Astrocyte (in vitro differentiated cells and primary cell): Measurements from ENCODE around the gene CAPN5. TPM values are rescaled to one million over a fixed set of nuclear protein-coding genes. Genes with fewer than 3 reads are reported as not detected.

Source experiments
- DNase-seq: peaks from one replicate; pipeline ENCODE4 v3.0.0-alpha.2; 2010; ENCODE audit warnings: low read depth
- FAIRE-seq: peaks from 2 replicates; lab custom pipeline; 2011; peaks lifted over from hg19 to GRCh38; lab: Jason Lieb, UNC
- H2AFZ ChIP-seq: 2 replicates; pipeline ENCODE4 v1.6.0; 2012; ENCODE audit warnings: low read depth, low read length, inconsistent platforms
- H3K27ac ChIP-seq: 2 replicates; pipeline ENCODE4 v1.5.1; 2011; ENCODE audit warnings: low read depth, low read length, inconsistent platforms
- H3K27me3 ChIP-seq: 2 replicates; pipeline ENCODE4 v1.6.0; 2011; ENCODE audit warnings: low read length, inconsistent platforms; ENCODE audit not compliant: insufficient read depth
- H3K36me3 ChIP-seq: 2 replicates; pipeline ENCODE4 v1.5.1; 2011; ENCODE audit warnings: low read length, inconsistent platforms; ENCODE audit not compliant: insufficient read depth
- H3K4me1 ChIP-seq: 2 replicates; pipeline ENCODE4 v1.5.1; 2011; ENCODE audit warnings: low read length, inconsistent platforms; ENCODE audit not compliant: insufficient read depth
- H3K4me2 ChIP-seq: 2 replicates; pipeline ENCODE4 v1.6.0; 2012; ENCODE audit warnings: low read length, inconsistent platforms
- H3K4me3 ChIP-seq: 2 replicates; pipeline ENCODE4 v1.5.1; 2011; ENCODE audit warnings: low read depth, mild to moderate bottlenecking, low read length, inconsistent platforms; ENCODE audit not compliant: insufficient read depth
- H3K79me2 ChIP-seq: 2 replicates; pipeline ENCODE4 v1.6.0; 2012; ENCODE audit warnings: mild to moderate bottlenecking, low read length, inconsistent platforms; ENCODE audit not compliant: insufficient read depth
- H3K9ac ChIP-seq: 2 replicates; pipeline ENCODE4 v1.6.0; 2012; ENCODE audit warnings: mild to moderate bottlenecking, low read length, inconsistent platforms
- H3K9me3 ChIP-seq: 2 replicates; pipeline ENCODE4 v1.5.1; 2012; ENCODE audit warnings: low read depth, mild to moderate bottlenecking, low read length, inconsistent platforms; ENCODE audit not compliant: insufficient read depth
- H4K20me1 ChIP-seq: 2 replicates; pipeline ENCODE4 v1.6.0; 2012; ENCODE audit warnings: low read length, inconsistent platforms; ENCODE audit not compliant: insufficient read depth
- H3K27ac Mint-ChIP-seq: one replicate; pipeline ENCODE4 v1.8.0; 2021; ENCODE audit warnings: mild to moderate bottlenecking, mixed read lengths; ENCODE audit not compliant: unreplicated experiment
- H3K27me3 Mint-ChIP-seq: one replicate; pipeline ENCODE4 v1.8.0; 2021; ENCODE audit warnings: low read depth, mixed read lengths; ENCODE audit not compliant: unreplicated experiment
- H3K36me3 Mint-ChIP-seq: one replicate; pipeline ENCODE4 v1.8.0; 2021; ENCODE audit warnings: low read depth, mixed read lengths; ENCODE audit not compliant: unreplicated experiment
- H3K4me1 Mint-ChIP-seq: one replicate; pipeline ENCODE4 v1.8.0; 2021; ENCODE audit warnings: low read depth, mixed read lengths; ENCODE audit not compliant: unreplicated experiment
- H3K4me3 Mint-ChIP-seq: one replicate; pipeline ENCODE4 v1.8.0; 2021; ENCODE audit warnings: mild to moderate bottlenecking, moderate library complexity, mixed read lengths; ENCODE audit not compliant: unreplicated experiment
- H3K9me3 Mint-ChIP-seq: one replicate; pipeline ENCODE4 v1.8.0; 2021; ENCODE audit warnings: mild to moderate bottlenecking, mixed read lengths; ENCODE audit not compliant: unreplicated experiment
- EZH2 ChIP-seq: IDR thresholded peaks from 2 replicates; pipeline ENCODE4 v1.6.1; 2012; ENCODE audit warnings: mild to moderate bottlenecking, low read length, inconsistent platforms; ENCODE audit not compliant: insufficient read depth
- total RNA-seq: library from RNA; stranded (reverse); gene quantifications from 2 replicates; pipeline ENCODE4 v1.2.1, GENCODE V29; 2021
- TF ChIP-seq, protein P1 (sequence below): IDR thresholded peaks from 2 replicates; pipeline ENCODE4 v1.5.1; 2011; ENCODE audit warnings: low read depth, mild to moderate bottlenecking, inconsistent platforms, low read length, moderate library complexity; ENCODE audit not compliant: insufficient read depth

Gene CAPN5
- total RNA-seq, 1 donor from 2014 or later: 17.4 TPM

DNA sequence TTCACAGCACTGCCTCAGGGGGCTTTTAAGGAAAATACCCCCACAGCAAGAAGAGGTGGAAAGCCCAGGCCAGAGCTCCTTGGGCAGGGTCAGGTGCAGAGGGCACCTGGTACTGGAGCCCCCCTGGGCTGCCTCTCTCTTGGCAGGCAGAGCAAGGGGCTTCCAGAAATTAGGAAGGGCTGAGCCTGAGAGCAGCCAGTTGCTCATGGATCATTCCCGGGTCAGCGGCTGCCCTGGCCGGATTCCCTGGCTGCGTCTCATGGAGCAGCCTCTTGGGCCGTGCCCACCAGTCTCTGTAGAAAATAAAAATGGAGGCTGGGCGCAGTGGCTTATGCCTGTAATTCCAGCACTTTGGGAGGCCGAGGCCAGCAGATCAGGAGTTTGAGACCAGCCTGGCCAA, 25.6 kb downstream of the CAPN5 start:
- H3K9me3 Mint-ChIP-seq: no peaks in the 10 kb centered on the region

DNA sequence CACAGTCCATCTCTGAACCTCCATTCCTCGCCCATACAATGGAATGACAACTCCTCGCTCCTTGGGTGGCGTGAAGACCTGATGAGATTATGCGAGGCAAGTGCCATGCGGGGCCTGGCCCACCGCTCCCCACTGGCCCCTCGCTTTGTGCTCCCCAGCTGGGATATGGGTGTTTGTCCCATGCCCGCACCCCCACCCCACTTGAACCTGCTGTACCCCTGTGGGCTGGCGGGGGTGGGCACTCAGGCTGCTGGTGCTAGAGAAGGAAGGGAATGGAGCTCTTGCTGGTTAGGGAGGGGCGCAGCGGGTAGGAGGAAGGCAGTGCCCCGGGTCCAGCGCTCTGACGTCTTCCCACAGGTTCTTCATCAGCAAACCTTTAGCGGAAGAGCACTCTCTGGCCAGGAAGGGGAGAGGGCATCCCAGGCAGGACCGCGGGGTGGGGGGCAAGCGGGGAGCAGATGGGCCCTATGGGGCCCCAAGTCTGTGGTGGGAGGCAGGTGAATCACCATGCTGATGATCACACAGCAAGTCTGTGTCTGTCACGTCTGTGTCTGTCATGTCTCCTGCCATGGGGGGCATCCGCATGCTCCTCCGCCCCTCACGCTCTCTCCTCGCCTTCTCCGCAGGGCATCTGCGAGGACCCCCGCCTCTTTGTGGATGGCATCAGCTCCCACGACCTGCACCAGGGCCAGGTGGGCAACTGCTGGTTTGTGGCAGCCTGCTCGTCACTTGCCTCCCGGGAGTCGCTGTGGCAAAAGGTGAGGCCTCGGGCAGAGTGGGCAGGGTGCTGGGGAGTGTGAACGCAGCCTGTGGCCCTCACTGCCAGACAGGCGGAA, 26.5 kb downstream of the CAPN5 start:
- Histone ChIP-seq H3K79me2 (no peaks in the 10 kb centered on the region), H2AFZ (no peak overlapping the region), H3K4me1 (no peaks in the 10 kb centered on the region), H3K4me2 (no peak overlapping the region), H3K9me3 (no peaks in the 10 kb centered on the region), H3K27ac (no peak overlapping the region), H4K20me1 (peaks cover 21% of the 10 kb centered on the region), H3K27me3 (no peaks in the 10 kb centered on the region), H3K36me3 (no peaks in the 10 kb centered on the region), H3K4me3 (no peak overlapping the region), H3K9ac (no peak overlapping the region)
- no peaks in the 10 kb centered on the region for H3K9me3 Mint-ChIP-seq
- no peak overlapping the region for H3K27ac Mint-ChIP-seq
- DNase-seq (no peak), FAIRE-seq (no peak)
- H3K36me3 Mint-ChIP-seq: no peaks in the 10 kb centered on the region
- no peaks in the 10 kb centered on the region for H3K4me1 Mint-ChIP-seq
- no peak for TF ChIP-seq EZH2
- TF ChIP-seq, protein P1, sequence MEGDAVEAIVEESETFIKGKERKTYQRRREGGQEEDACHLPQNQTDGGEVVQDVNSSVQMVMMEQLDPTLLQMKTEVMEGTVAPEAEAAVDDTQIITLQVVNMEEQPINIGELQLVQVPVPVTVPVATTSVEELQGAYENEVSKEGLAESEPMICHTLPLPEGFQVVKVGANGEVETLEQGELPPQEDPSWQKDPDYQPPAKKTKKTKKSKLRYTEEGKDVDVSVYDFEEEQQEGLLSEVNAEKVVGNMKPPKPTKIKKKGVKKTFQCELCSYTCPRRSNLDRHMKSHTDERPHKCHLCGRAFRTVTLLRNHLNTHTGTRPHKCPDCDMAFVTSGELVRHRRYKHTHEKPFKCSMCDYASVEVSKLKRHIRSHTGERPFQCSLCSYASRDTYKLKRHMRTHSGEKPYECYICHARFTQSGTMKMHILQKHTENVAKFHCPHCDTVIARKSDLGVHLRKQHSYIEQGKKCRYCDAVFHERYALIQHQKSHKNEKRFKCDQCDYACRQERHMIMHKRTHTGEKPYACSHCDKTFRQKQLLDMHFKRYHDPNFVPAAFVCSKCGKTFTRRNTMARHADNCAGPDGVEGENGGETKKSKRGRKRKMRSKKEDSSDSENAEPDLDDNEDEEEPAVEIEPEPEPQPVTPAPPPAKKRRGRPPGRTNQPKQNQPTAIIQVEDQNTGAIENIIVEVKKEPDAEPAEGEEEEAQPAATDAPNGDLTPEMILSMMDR: no peak
- no peak overlapping the region for H3K4me3 Mint-ChIP-seq
- no peaks in the 10 kb centered on the region for H3K27me3 Mint-ChIP-seq

More for the DNA sequence above, 25.6 kb downstream of the CAPN5 start:
- Histone ChIP-seq H3K4me3 (no peak overlapping the region), H3K9ac (no peak overlapping the region), H3K27ac (no peak overlapping the region), H2AFZ (no peak overlapping the region), H3K4me1 (no peaks in the 10 kb centered on the region), H3K4me2 (no peak overlapping the region), H3K27me3 (no peaks in the 10 kb centered on the region), H3K9me3 (no peaks in the 10 kb centered on the region), H3K79me2 (no peaks in the 10 kb centered on the region), H3K36me3 (no peaks in the 10 kb centered on the region), H4K20me1 (peaks cover 21% of the 10 kb centered on the region)
- DNase-seq (no peak), FAIRE-seq (no peak)
- H3K36me3 Mint-ChIP-seq: no peaks in the 10 kb centered on the region
- no peaks in the 10 kb centered on the region for H3K27me3 Mint-ChIP-seq
- no peak for TF ChIP-seq EZH2
- TF ChIP-seq, protein P1: no peak
- no peak overlapping the region for H3K27ac Mint-ChIP-seq
- no peak overlapping the region for H3K4me3 Mint-ChIP-seq
- no peaks in the 10 kb centered on the region for H3K4me1 Mint-ChIP-seq
